GM08714 (cell line): ENCODE measurements around the gene RPGRIP1L.

Source experiments
- H3K4me3 ChIP-seq: fragments of 200-500 bp; sonication (Bioruptor generic); 2 replicates; pipeline ENCODE4 v1.5.1; 2014; ENCODE audit warnings: mild to moderate bottlenecking, low read length, inconsistent platforms
- ZNF274 ChIP-seq: IDR thresholded peaks from 2 replicates; pipeline ENCODE4 v1.6.1; 2012; ENCODE audit warnings: mild to moderate bottlenecking, low read depth, low read length

Gene RPGRIP1L

GRCh38 chr16:53646506-53646905 is 57.2 kb downstream of the RPGRIP1L start:
- no peak for TF ChIP-seq ZNF274

GRCh38 chr16:53643474-53643873 is 60.2 kb downstream of the RPGRIP1L start:
- no peak overlapping the region for H3K4me3 ChIP-seq
- no peak for TF ChIP-seq ZNF274

More at GRCh38 chr16:53646506-53646905, 57.2 kb downstream of the RPGRIP1L start:
- no peak overlapping the region for H3K4me3 ChIP-seq

- no peak overlapping the region for H3K4me3 ChIP-seq
- no peak for TF ChIP-seq ZNF274
Measured at GRCh38 chr16:53642094-53642493, 61.6 kb downstream of the RPGRIP1L start.

- no peak for TF ChIP-seq ZNF274
- H3K4me3 ChIP-seq, result no peak overlapping the region
Measured at GRCh38 chr16:53636978-53637377, 66.7 kb downstream of the RPGRIP1L start.

GRCh38 chr16:53632526-53632925 is 71.1 kb downstream of the RPGRIP1L start:
- no peak overlapping the region for H3K4me3 ChIP-seq
- TF ChIP-seq ZNF274, result no peak

GRCh38 chr16:53631236-53632025 is 72.2 kb downstream of the RPGRIP1L start:
- TF ChIP-seq ZNF274, result no peak

GRCh38 chr16:53629607-53630312 is 73.9 kb downstream of the RPGRIP1L start:
- no peak overlapping the region for H3K4me3 ChIP-seq
- no peak for TF ChIP-seq ZNF274

More at GRCh38 chr16:53631236-53632025, 72.2 kb downstream of the RPGRIP1L start:
- no peak overlapping the region for H3K4me3 ChIP-seq

GRCh38 chr16:53629151-53629550 is 74.5 kb downstream of the RPGRIP1L start:
- H3K4me3 ChIP-seq, result no peak overlapping the region
- TF ChIP-seq ZNF274, result no peak

- no peak for TF ChIP-seq ZNF274
Measured at GRCh38 chr16:53626811-53627210, 76.8 kb downstream of the RPGRIP1L start.

GRCh38 chr16:53626161-53626560 is 77.5 kb downstream of the RPGRIP1L start:
- TF ChIP-seq ZNF274, result no peak
- no peak overlapping the region for H3K4me3 ChIP-seq

More at GRCh38 chr16:53626811-53627210, 76.8 kb downstream of the RPGRIP1L start:
- no peak overlapping the region for H3K4me3 ChIP-seq

- no peak for TF ChIP-seq ZNF274
- H3K4me3 ChIP-seq, result no peak overlapping the region
Measured at GRCh38 chr16:53625221-53625620, 78.4 kb downstream of the RPGRIP1L start.

GRCh38 chr16:53622315-53622714 is 81.3 kb downstream of the RPGRIP1L start:
- TF ChIP-seq ZNF274, result no peak
- H3K4me3 ChIP-seq, result no peak overlapping the region

GRCh38 chr16:53620476-53620875 is 83.2 kb downstream of the RPGRIP1L start:
- H3K4me3 ChIP-seq, result no peak overlapping the region
- TF ChIP-seq ZNF274, result no peak

- TF ChIP-seq ZNF274, result no peak
- no peak overlapping the region for H3K4me3 ChIP-seq
Measured at GRCh38 chr16:53619235-53619634, 84.4 kb downstream of the RPGRIP1L start.

- H3K4me3 ChIP-seq, result no peak overlapping the region
- no peak for TF ChIP-seq ZNF274
Measured at GRCh38 chr16:53614346-53614745, 89.3 kb downstream of the RPGRIP1L start.
